ENCODE measurements around the gene GAB1. TPM values are rescaled to one million over a fixed set of nuclear protein-coding genes. Genes with fewer than 3 reads are reported as not detected.

Gene GAB1
- total and polyA plus RNA-seq, 2 of the 8 experiments (the other 6 are each of a cell fraction or from before 2014, with no cell fraction given) = 6.8 to 21.3 TPM

DNA sequence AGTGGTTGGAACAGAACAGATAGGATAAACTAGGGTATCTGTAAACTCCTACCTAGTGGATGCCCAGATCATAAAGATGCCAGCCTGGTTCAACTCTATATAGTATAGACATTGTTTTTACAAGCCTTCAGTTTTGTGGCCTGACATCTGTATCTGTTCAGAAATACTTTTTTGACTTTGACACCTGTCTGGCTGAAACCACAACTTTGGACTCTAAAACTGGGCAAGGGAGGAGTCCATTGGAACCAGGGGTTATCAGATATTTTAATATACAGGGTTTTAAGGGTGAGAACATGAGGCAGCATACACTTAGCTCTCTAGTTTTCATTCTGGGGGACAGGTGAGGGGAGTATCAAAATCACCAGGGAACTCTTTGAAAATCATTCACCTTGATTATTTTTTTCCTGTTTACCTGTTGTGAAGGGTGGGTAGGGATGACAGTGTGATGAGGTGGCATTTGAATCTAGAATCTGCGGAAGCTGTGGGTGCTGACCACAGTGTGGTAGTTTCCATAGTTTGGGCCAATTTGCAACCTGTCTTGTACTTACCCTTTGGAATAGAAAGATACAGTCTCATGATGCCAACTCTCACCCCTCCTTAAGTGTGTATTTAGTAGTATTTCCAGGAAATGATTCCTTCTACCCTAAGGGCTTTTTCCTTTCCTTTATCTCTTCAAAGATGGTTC lies 20.6 kb downstream of the GAB1 start:
- Histone ChIP-seq H4K8ac (ENCODE audit: extremely low read depth, insufficient read depth, low read length) (no peak overlapping the region), H3K4me3 (ENCODE audit: extremely low read depth in 1 of 4, insufficient read depth in 2 of 4, low read depth in 3 of 4, low read length in 4 of 4) (no peak overlapping the region), H3K14ac (ENCODE audit: insufficient read length) (no peak overlapping the region), H2BK120ac (replicated peaks; ENCODE audit: low read depth, low read length) (no peak overlapping the region), H3K27ac (ENCODE audit: low read depth, low read length) (no peak overlapping the region), H4K20me1 (replicated peaks in 1 of 2; ENCODE audit: control insufficient read depth in 1 of 2, insufficient read depth in 2 of 2, low read length in 2 of 2) (no peaks in the 10 kb centered on the region), H3K36me3 (ENCODE audit: control insufficient read depth in 2 of 4, insufficient read depth in 4 of 4, low read length in 3 of 4) (no peaks in the 10 kb centered on the region), H3K4me2 (ENCODE audit: insufficient read depth in 1 of 2, low read depth in 2 of 2, low read length in 2 of 2) (no peak overlapping the region; a peak in 1 of 4 replicates), H2BK12ac (ENCODE audit: low read depth, low read length) (no peak overlapping the region), H2BK20ac (ENCODE audit: low read length) (no peak overlapping the region), H3K79me2 (ENCODE audit: control insufficient read depth in 1 of 2, insufficient read depth in 2 of 2, low read length in 2 of 2) (peaks cover 0 to 64% of the 10 kb centered on the region in 2 experiments; a peak in 2 of 4 replicates), H3K23ac (ENCODE audit: insufficient read length) (no peak overlapping the region), H3K9ac (replicated peaks in 1 of 4; ENCODE audit: extremely low read depth in 1 of 4, low read depth in 3 of 4, low read length in 3 of 4) (peak overlapping the region in 1 of 4 experiments; percentile 34; a peak in 1 of 7 replicates), H4K91ac (replicated peaks; ENCODE audit: insufficient read length, low read length) (no peak overlapping the region), H3K27me3 (replicated peaks in 1 of 4; ENCODE audit: control insufficient read depth in 3 of 4, extremely low read depth in 1 of 4, insufficient read depth in 3 of 4, low read length in 3 of 4) (no peaks in the 10 kb centered on the region), H3K23me2 (ENCODE audit: low read depth, low read length) (no peaks in the 10 kb centered on the region), H3K79me1 (ENCODE audit: low read depth, low read length) (peaks cover 3% of the 10 kb centered on the region; the same call in 1 of the 2 replicates), H2BK15ac (ENCODE audit: low read length) (no peak overlapping the region), H3K4me1 (replicated peaks in 1 of 4; ENCODE audit: control insufficient read depth in 3 of 4, insufficient read depth in 4 of 4, low read length in 3 of 4) (peaks cover 5 to 22% (median 17%) of the 10 kb centered on the region in 4 experiments; a peak in 6 of 7 replicates), H3K56ac (replicated peaks; ENCODE audit: insufficient read length, low read depth, low read length) (no peak overlapping the region), H3K4ac (replicated peaks; ENCODE audit: insufficient read length, low read depth, low read length) (no peak overlapping the region), H2BK5ac (ENCODE audit: low read depth, low read length) (no peak overlapping the region), H3K18ac (ENCODE audit: extremely low read depth, low read length) (no peak overlapping the region; the same call in 1 of the 2 replicates), H2AFZ (ENCODE audit: low read length) (no peak overlapping the region), H3K9me3 (ENCODE audit: insufficient read depth in 2 of 2, low read depth in 1 of 2, low read length in 1 of 2) (no peaks in the 10 kb centered on the region), H4K5ac (ENCODE audit: insufficient read length, low read depth, low read length) (no peak overlapping the region), H2AK5ac (ENCODE audit: low read depth, low read length) (no peak overlapping the region)
- POLR2A ChIA-PET (ENCODE audit: partially characterized antibody) = interaction anchor here (0.7 to 1.3 kb wide), 2 partner anchors 8 to 20 kb away, joined by 3 to 7 read pairs; partner anchors contain the start of gene GAB1
- CTCF ChIA-PET (ENCODE audit: partially characterized antibody) = interaction anchor here (1.3 to 2.3 kb wide), 3 partner anchors 14 to 19 kb away, joined by 3 to 9 read pairs (median 6); no protein-coding TSS in a partner anchor
- DNase-seq (ENCODE audit: low read depth in 1 of 2, low spot score in 2 of 2) = no peak
- TF ChIP-seq CTBP2 (IDR thresholded peaks at IDR 0.05; ENCODE audit: borderline replicate concordance, insufficient read depth, insufficient read length, low read length) (no peak), SUZ12 (IDR thresholded peaks at IDR 0.05; ENCODE audit: low read length) (no peak), MAFK (IDR thresholded peaks at IDR 0.05; ENCODE audit: low read depth, low read length) (no peak), CBX5 (IDR thresholded peaks at IDR 0.05; ENCODE audit: low read depth, low read length) (no peak), RAD21 (IDR thresholded peaks at IDR 0.05 in 1 of 2, conservative IDR thresholded peaks at IDR 0.05 in 1 of 2; ENCODE audit: low read depth in 2 of 2, low read length in 2 of 2) (no peak)
- WGBS, 2 experiments (ENCODE audit: extremely low coverage in 1 of 2, insufficient coverage in 1 of 2, insufficient read length in 1 of 2, insufficient replicate concordance in 2 of 2, low coverage in 1 of 2, low lambda C conversion rate in 2 of 2, missing lambda C conversion rate in 1 of 2) = 93% methylated on average over 1 of the region's 1 CpG; no CpG with 5 or more reads in 1 of the 2 experiments
- no peak for FAIRE-seq
